OCI-LY7 (cell line): ENCODE data around the gene HVCN1. TPM values are rescaled to one million over a fixed set of nuclear protein-coding genes. Genes with fewer than 3 reads are reported as not detected.

Source experiments
- BruUV-seq: library from RNA; stranded (reverse); fragments of 400-500 nt; replicated peaks from 2 replicates; lab custom pipeline; 2021; lab: Mats Ljungman, UMichigan
- CTCF ChIA-PET: fragments of 300-600 bp; sonication (Branson Sonifier 250); formaldehyde crosslinking; loops from one replicate; lab custom pipeline; 2022; ENCODE audit warnings: antibody characterized with exemption; ENCODE audit not compliant: unreplicated experiment; lab: Charles Lee
- POLR2A ChIA-PET: fragments of 300-600 bp; sonication (Branson Sonifier 250); formaldehyde crosslinking; loops from one replicate; lab custom pipeline; 2022; ENCODE audit warnings: antibody characterized with exemption; lab: Charles Lee
- DNase-seq: peaks from one replicate; pipeline ENCODE4 v3.0.0-alpha.2; 2015; ENCODE audit warnings: low spot score
- H2AFZ ChIP-seq: fragments of 200-600 bp; sonication (generic), shearing (Covaris generic); 2 replicates; pipeline ENCODE4 v1.6.1; 2014; ENCODE audit warnings: mild to moderate bottlenecking, antibody characterized with exemption, low read length, moderate library complexity
- H3K27ac ChIP-seq: fragments of 200-600 bp; sonication (generic); 2 replicates; pipeline ENCODE4 v1.5.1; 2014; ENCODE audit warnings: mixed run types, low read depth, mild to moderate bottlenecking, moderate library complexity, low read length, inconsistent platforms; ENCODE audit not compliant: poor library complexity, severe bottlenecking
- H3K36me3 ChIP-seq: fragments of 200-600 bp; sonication (generic); 2 replicates; pipeline ENCODE4 v1.6.1; 2014; ENCODE audit warnings: mild to moderate bottlenecking, antibody characterized with exemption, low read length, moderate library complexity, mixed read lengths; ENCODE audit not compliant: insufficient read depth
- H3K4me1 ChIP-seq: fragments of 200-600 bp; sonication (generic); 2 replicates; pipeline ENCODE4 v1.5.1; 2014; ENCODE audit warnings: mild to moderate bottlenecking, low read length; ENCODE audit not compliant: insufficient read depth, poor library complexity, severe bottlenecking
- H3K4me2 ChIP-seq: fragments of 200-600 bp; sonication (generic); 2 replicates; pipeline ENCODE4 v1.6.1; 2014; ENCODE audit warnings: mild to moderate bottlenecking, low read length
- H3K4me3 ChIP-seq: fragments of 200-600 bp; sonication (generic); 2 replicates; pipeline ENCODE4 v1.5.1; 2014; ENCODE audit warnings: mild to moderate bottlenecking, low read depth, low read length; ENCODE audit not compliant: poor library complexity, severe bottlenecking
- H3K79me2 ChIP-seq: fragments of 200-600 bp; sonication (generic); 2 replicates; pipeline ENCODE4 v1.6.1; 2016; ENCODE audit warnings: low read depth, mild to moderate bottlenecking, low read length, moderate library complexity, mixed read lengths; ENCODE audit not compliant: insufficient read depth
- H3K9me2 ChIP-seq: fragments of 200-600 bp; sonication (generic); 2 replicates; pipeline ENCODE4 v1.6.1; 2016; ENCODE audit warnings: mild to moderate bottlenecking, low read length, mixed read lengths; ENCODE audit not compliant: insufficient read depth
- H3K9me3 ChIP-seq: fragments of 200-600 bp; sonication (generic); 2 replicates; pipeline ENCODE4 v1.6.1; 2014; ENCODE audit warnings: mild to moderate bottlenecking, mixed run types, low read length, mixed read lengths
- H4K20me1 ChIP-seq: fragments of 200-600 bp; sonication (generic); 2 replicates; pipeline ENCODE4 v1.6.1; 2014; ENCODE audit warnings: mild to moderate bottlenecking, antibody characterized with exemption, low read length, moderate library complexity, mixed read lengths; ENCODE audit not compliant: insufficient read depth
- CTCF ChIP-seq: fragments of 200-600 bp; sonication (generic); conservative IDR thresholded peaks from 2 replicates; pipeline ENCODE4 v1.5.1; 2014; ENCODE audit warnings: mild to moderate bottlenecking, antibody characterized with exemption, low read length, moderate library complexity, mixed read lengths
- EZH2phosphoT487 ChIP-seq: fragments of 200-600 bp; sonication (generic); IDR thresholded peaks from 2 replicates; pipeline ENCODE4 v1.6.1; 2018; ENCODE audit warnings: low read depth, borderline replicate concordance, mild to moderate bottlenecking, mixed run types, antibody characterized with exemption, low read length, moderate library complexity, mixed read lengths
- intact Hi-C: fragments of 100-400 bp; cut with micrococcal nuclease; formaldehyde crosslinking; loops from one replicate; pipeline ENCODE4 v1.10.0; 2022; ENCODE audit not compliant: unreplicated experiment
- total RNA-seq, 2 experiments: library from RNA; depleted of rRNA in 1 of 2; stranded (reverse); fragments of >200 nt in 1 of 2; shearing (Covaris generic) in 1 of 2; gene quantifications; 2 replicates each; pipeline ENCODE4 v1.2.3, GENCODE V29; 2014 to 2022

The HVCN1 gene
- total RNA-seq, 2 experiments from 2014 or later: 4.5 to 9.3 TPM

GRCh38 chr12:110694330-110694901 is 5.5 kb upstream of the HVCN1 start:
- CTCF ChIA-PET: no interaction called here
- intact Hi-C loops: no loop called here
- POLR2A ChIA-PET: interaction anchor here (0.6 to 1.1 kb wide), 3 partner anchors 81 to 149 kb away, joined by 3 to 4 read pairs (median 3); partner anchors contain the start of gene TCTN1
- no peaks in the 10 kb centered on the region for H4K20me1 ChIP-seq
- no peaks in the 10 kb centered on the region for H3K79me2 ChIP-seq
- H3K4me1 ChIP-seq: peaks cover 56% of the 10 kb centered on the region
- H3K27ac ChIP-seq: no peak overlapping the region
- no peak for DNase-seq
- H3K4me2 ChIP-seq: no peak overlapping the region
- TF ChIP-seq CTCF: no peak
- no peak for TF ChIP-seq EZH2phosphoT487
- H2AFZ ChIP-seq: no peak overlapping the region
- no peaks in the 10 kb centered on the region for H3K36me3 ChIP-seq
- BruUV-seq: no TSS peak
- no peaks in the 10 kb centered on the region for H3K9me2 ChIP-seq
- H3K9me3 ChIP-seq: no peaks in the 10 kb centered on the region
- no peak overlapping the region for H3K4me3 ChIP-seq

GRCh38 chr12:110693731-110694130 is 4.8 kb upstream of the HVCN1 start:
- DNase-seq: no peak
- intact Hi-C loops: no loop called here
- peaks cover 62% of the 10 kb centered on the region for H3K4me1 ChIP-seq

More at GRCh38 chr12:110693731-110694130, 4.8 kb upstream of the HVCN1 start:
- no peak overlapping the region for H3K4me3 ChIP-seq
- CTCF ChIA-PET: no interaction called here
- no peaks in the 10 kb centered on the region for H3K9me3 ChIP-seq
- no peak overlapping the region for H3K4me2 ChIP-seq
- TF ChIP-seq EZH2phosphoT487: no peak
- TF ChIP-seq CTCF: no peak
- no peaks in the 10 kb centered on the region for H3K9me2 ChIP-seq
- no peaks in the 10 kb centered on the region for H3K36me3 ChIP-seq
- no TSS peak for BruUV-seq
- POLR2A ChIA-PET: interaction anchor here (0.6 to 1.2 kb wide), 6 partner anchors 16 to 381 kb away, joined by 3 to 4 read pairs (median 3); partner anchors contain the start of gene TCTN1
- H3K79me2 ChIP-seq: no peaks in the 10 kb centered on the region
- no peak overlapping the region for H2AFZ ChIP-seq
- H3K27ac ChIP-seq: no peak overlapping the region
- H4K20me1 ChIP-seq: no peaks in the 10 kb centered on the region
